Measurements from ENCODE around the gene HEG1. TPM values are rescaled to one million over a fixed set of nuclear protein-coding genes. Genes with fewer than 3 reads are reported as not detected.
"Not testable (repeated sequence)": the region's sequence is repeated elsewhere in the genome, so short reads cannot be mapped to it uniquely, and the experiment has no call there.

The HEG1 gene
- total RNA-seq, 2 experiments from 2014 or later: 31.2 to 32.6 TPM

DNA sequence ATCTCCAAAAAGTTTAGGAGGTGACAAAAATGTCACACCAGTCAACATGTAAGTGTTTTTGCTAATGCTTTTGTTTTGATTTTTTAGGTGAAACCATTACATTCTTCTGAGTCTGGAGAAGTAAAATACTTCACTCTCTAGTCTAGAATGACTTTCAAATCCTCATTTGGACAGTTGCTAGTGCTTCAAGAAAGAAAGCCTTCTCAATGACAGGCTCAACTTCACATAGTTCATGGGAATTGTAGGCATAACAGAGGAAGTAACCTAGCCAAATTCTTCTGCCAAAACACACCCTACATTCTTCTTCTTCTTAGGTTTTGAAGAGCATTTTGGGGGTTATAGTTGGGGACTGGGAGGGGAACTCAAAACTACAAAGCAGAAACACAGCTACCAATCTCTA is 29.4 kb upstream of the HEG1 start:
- no peaks in the 10 kb centered on the region for H3K4me1 ChIP-seq (ENCODE audit: insufficient read depth, low read length)
- H3K27ac Mint-ChIP-seq: no peak overlapping the region
- no peaks in the 10 kb centered on the region for H3K36me3 ChIP-seq (ENCODE audit: insufficient read depth, low read length)
- H3K27ac ChIP-seq (ENCODE audit: low read depth in 1 of 2, low read length in 2 of 2): no peak overlapping the region
- ChIA-PET CTCF (no interaction called here), POLR2A (no interaction called here)
- no peak for ATAC-seq (ENCODE audit: poor library complexity)
- no peaks in the 10 kb centered on the region for H3K9me3 ChIP-seq (ENCODE audit: control insufficient read depth in 1 of 2, insufficient read depth in 1 of 2, low read length in 2 of 2)
- no peak overlapping the region for H3K4me3 ChIP-seq (ENCODE audit: low read length)
- no peaks in the 10 kb centered on the region for H3K36me3 Mint-ChIP-seq (ENCODE audit: low read depth)
- H3K4me3 Mint-ChIP-seq: no peak overlapping the region
- TF ChIP-seq, protein P1, sequence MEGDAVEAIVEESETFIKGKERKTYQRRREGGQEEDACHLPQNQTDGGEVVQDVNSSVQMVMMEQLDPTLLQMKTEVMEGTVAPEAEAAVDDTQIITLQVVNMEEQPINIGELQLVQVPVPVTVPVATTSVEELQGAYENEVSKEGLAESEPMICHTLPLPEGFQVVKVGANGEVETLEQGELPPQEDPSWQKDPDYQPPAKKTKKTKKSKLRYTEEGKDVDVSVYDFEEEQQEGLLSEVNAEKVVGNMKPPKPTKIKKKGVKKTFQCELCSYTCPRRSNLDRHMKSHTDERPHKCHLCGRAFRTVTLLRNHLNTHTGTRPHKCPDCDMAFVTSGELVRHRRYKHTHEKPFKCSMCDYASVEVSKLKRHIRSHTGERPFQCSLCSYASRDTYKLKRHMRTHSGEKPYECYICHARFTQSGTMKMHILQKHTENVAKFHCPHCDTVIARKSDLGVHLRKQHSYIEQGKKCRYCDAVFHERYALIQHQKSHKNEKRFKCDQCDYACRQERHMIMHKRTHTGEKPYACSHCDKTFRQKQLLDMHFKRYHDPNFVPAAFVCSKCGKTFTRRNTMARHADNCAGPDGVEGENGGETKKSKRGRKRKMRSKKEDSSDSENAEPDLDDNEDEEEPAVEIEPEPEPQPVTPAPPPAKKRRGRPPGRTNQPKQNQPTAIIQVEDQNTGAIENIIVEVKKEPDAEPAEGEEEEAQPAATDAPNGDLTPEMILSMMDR (IDR thresholded peaks at IDR 0.05): no peak
- no peaks in the 10 kb centered on the region for H3K4me1 Mint-ChIP-seq (ENCODE audit: low read depth)
- no peak for DNase-seq
- no peaks in the 10 kb centered on the region for H3K27me3 Mint-ChIP-seq
- H3K9me3 Mint-ChIP-seq: no peaks in the 10 kb centered on the region
- H3K27me3 ChIP-seq (ENCODE audit: control insufficient read depth in 1 of 2, insufficient read depth in 2 of 2, low read length in 2 of 2): no peaks in the 10 kb centered on the region
- intact Hi-C loops (cut with DNase I, micrococcal nuclease): no loop called here

DNA sequence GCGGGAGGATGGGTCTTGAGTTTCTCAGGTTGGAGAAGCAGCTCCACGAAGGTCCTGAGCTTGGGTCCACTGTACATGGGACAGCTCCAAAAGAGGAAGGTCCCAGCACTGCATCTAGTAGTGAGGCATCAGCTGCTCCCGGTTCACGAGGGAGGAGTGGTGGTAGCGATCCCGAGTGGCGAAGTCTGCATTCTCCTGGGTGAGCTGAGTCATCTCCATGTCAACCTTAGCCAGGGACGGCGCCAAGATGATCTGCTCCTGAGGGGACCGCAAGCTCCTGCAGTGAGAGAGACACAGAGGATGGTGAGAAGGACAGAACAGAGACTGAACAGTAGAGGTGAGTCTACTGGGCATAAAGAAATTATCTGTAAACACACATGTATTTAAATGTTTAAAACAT is 28.0 kb upstream of the HEG1 start:
- TF ChIP-seq, protein P1 (IDR thresholded peaks at IDR 0.05): no peak
- no peaks in the 10 kb centered on the region for H3K4me1 Mint-ChIP-seq (ENCODE audit: low read depth)
- no peaks in the 10 kb centered on the region for H3K36me3 ChIP-seq (ENCODE audit: insufficient read depth, low read length)
- ChIA-PET POLR2A (no interaction called here), CTCF (no interaction called here)
- no peaks in the 10 kb centered on the region for H3K27me3 Mint-ChIP-seq
- no peaks in the 10 kb centered on the region for H3K4me1 ChIP-seq (ENCODE audit: insufficient read depth, low read length)
- DNase-seq: no peak
- intact Hi-C loops (cut with DNase I, micrococcal nuclease): no loop called here
- no peaks in the 10 kb centered on the region for H3K36me3 Mint-ChIP-seq (ENCODE audit: low read depth)
- H3K4me3 ChIP-seq (ENCODE audit: low read length): no peak overlapping the region
- H3K9me3 Mint-ChIP-seq: no peaks in the 10 kb centered on the region
- ATAC-seq (ENCODE audit: poor library complexity): no peak
- no peaks in the 10 kb centered on the region for H3K9me3 ChIP-seq (ENCODE audit: control insufficient read depth in 1 of 2, insufficient read depth in 1 of 2, low read length in 2 of 2)
- no peaks in the 10 kb centered on the region for H3K27me3 ChIP-seq (ENCODE audit: control insufficient read depth in 1 of 2, insufficient read depth in 2 of 2, low read length in 2 of 2)
- H3K4me3 Mint-ChIP-seq: no peak overlapping the region
- H3K27ac ChIP-seq (ENCODE audit: low read depth in 1 of 2, low read length in 2 of 2): no peak overlapping the region
- no peak overlapping the region for H3K27ac Mint-ChIP-seq

DNA sequence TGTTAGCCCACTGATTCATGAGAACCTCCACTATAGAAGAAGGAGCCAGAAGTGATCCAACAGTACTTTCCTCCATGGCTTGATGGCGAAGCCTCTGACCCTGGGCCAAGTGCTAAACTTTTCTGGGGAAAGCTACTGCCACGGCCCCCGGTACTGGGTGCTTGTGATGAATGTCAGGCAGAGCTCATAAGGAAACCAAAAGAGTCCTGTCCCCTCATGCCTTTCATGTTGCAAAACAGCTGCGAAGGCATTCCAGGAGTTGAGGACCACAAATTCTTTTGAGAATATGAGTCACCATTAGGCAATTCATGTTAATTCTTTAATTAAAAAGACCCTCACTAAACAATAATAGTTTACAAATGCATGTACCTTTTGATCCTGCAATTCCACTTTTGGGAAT is 26.5 kb upstream of the HEG1 start:
- H3K36me3 Mint-ChIP-seq (ENCODE audit: low read depth); H3K4me3 ChIP-seq (ENCODE audit: low read length); H3K4me1 ChIP-seq (ENCODE audit: insufficient read depth, low read length); CTCF ChIA-PET; H3K4me3 Mint-ChIP-seq; H3K27ac ChIP-seq (ENCODE audit: low read depth in 1 of 2, low read length in 2 of 2); H3K27ac Mint-ChIP-seq; H3K9me3 Mint-ChIP-seq; H3K36me3 ChIP-seq (ENCODE audit: insufficient read depth, low read length); H3K9me3 ChIP-seq (ENCODE audit: control insufficient read depth in 1 of 2, insufficient read depth in 1 of 2, low read length in 2 of 2); H3K27me3 ChIP-seq (ENCODE audit: control insufficient read depth in 1 of 2, insufficient read depth in 2 of 2, low read length in 2 of 2); DNase-seq; intact Hi-C loops (cut with DNase I, micrococcal nuclease); ATAC-seq (ENCODE audit: poor library complexity); H3K27me3 Mint-ChIP-seq; POLR2A ChIA-PET; H3K4me1 Mint-ChIP-seq (ENCODE audit: low read depth): not testable (repeated sequence)

DNA sequence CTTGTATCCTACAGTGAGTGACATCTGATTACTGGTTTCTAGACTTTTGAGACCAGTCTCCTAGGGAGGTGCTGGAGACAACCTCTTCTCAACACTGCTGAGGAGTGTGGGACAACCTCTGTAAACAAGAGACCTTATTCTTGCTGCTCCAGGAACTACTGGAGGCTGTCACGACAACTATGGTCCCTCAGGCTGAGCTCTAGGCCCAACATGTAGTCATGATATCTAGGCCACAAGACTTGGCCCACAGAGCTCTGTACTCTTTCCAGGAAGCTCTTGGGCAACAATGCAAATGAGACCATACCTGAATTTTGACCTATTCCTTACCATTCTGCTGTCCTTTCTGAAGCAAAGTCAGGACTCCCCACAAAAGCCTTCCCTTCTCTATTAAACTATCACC is 24.3 kb upstream of the HEG1 start:
- H3K27ac ChIP-seq (ENCODE audit: low read depth in 1 of 2, low read length in 2 of 2): no peak overlapping the region
- H3K9me3 Mint-ChIP-seq: no peaks in the 10 kb centered on the region
- no peaks in the 10 kb centered on the region for H3K27me3 Mint-ChIP-seq
- no peaks in the 10 kb centered on the region for H3K36me3 ChIP-seq (ENCODE audit: insufficient read depth, low read length)
- no peak for DNase-seq
- H3K27me3 ChIP-seq (ENCODE audit: control insufficient read depth in 1 of 2, insufficient read depth in 2 of 2, low read length in 2 of 2): no peaks in the 10 kb centered on the region
- H3K9me3 ChIP-seq (ENCODE audit: control insufficient read depth in 1 of 2, insufficient read depth in 1 of 2, low read length in 2 of 2): no peaks in the 10 kb centered on the region
- CTCF ChIA-PET: no interaction called here
- intact Hi-C loops (cut with DNase I, micrococcal nuclease): no loop called here
- H3K4me1 ChIP-seq (ENCODE audit: insufficient read depth, low read length): no peaks in the 10 kb centered on the region
- no peak for ATAC-seq (ENCODE audit: poor library complexity)
- POLR2A ChIA-PET: no interaction called here
- H3K4me3 Mint-ChIP-seq: no peak overlapping the region
- H3K36me3 Mint-ChIP-seq (ENCODE audit: low read depth): no peaks in the 10 kb centered on the region
- H3K4me1 Mint-ChIP-seq (ENCODE audit: low read depth): no peaks in the 10 kb centered on the region
- no peak overlapping the region for H3K27ac Mint-ChIP-seq
- TF ChIP-seq, protein P1 (IDR thresholded peaks at IDR 0.05): no peak
- no peak overlapping the region for H3K4me3 ChIP-seq (ENCODE audit: low read length)

Measured in CD4-positive, alpha-beta T cell (primary cell).